Stimulated activated CD4-positive, alpha-beta T cell treated with anti-CD3 and anti-CD28 coated beads, Interleukin-4, amount 100 ng/mL, for 24 hours (primary cell): Measurements from ENCODE around the gene CNTNAP2.
"Not testable (repeated sequence)": the region's sequence is repeated elsewhere in the genome, so short reads cannot be mapped to it uniquely, and the experiment has no call there.

Experiments used
- DNase-seq: peaks from one replicate; pipeline ENCODE4 v3.0.0-alpha.2; 2020

Gene CNTNAP2

DNA sequence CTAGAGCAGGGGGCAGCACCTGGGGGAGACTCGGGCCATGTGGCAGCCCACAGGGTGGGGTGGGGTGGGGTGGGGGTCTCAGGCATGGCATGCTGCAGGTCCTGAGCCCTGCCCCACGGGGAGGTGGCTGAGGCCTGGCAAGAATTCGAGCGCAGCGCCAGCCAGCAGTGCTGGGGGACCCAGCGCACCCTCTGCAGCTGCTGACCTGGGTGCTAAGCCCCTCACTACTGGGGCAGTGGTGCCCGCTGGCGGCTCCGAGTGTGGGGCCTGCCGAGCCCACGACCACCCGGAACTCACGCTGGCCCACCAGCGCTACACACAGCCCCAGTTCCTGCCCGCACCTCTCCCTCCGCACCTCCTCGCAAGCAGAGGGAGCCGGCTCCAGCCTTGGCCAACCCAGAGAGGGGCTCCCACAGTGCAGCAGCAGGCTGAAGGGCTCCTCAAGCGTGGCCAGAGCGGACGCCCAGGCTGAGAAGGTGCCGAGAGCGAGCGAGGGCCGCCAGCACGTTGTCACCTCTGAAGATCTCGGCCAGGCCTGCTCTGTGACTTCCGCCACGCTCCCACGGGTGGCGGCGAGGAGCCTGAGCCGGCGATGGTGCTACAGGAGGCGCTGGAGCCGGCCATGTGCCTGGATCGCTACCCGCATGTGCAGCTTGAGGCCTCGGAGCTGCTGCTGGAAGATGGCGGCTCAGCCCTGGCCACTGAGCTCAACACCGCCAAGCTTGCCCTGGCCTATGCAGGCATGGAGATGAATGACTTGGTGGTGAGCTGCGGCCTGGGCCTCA lies 2328.9 kb downstream of the CNTNAP2 start:
- DNase-seq, result no peak

- no peak for DNase-seq
Measured at GRCh38 chr7:148447221-148447849, 2330.7 kb downstream of the CNTNAP2 start.

DNA sequence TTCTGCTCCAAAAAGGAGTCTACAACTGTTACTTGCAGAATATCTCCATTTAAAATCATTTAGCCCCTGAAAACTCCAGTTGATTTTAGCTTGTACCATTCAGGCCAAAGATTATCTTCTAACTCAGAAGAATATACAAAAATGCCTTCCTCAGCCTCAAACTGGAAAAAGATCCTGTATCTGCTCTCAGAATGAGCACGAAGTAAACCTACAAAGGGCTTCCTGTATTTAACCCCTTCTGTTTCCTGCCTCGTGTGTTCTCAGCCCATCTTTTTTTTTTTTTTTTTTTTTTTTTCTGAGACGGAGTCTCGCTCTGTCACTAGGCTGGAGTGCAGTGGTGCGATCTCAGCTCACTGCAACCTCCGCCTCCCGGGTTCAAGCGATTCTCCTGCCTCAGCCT lies 2334.9 kb downstream of the CNTNAP2 start:
- DNase-seq, result not testable (repeated sequence)

- DNase-seq, result no peak
Measured at GRCh38 chr7:148456351-148456750, 2339.8 kb downstream of the CNTNAP2 start.

DNA sequence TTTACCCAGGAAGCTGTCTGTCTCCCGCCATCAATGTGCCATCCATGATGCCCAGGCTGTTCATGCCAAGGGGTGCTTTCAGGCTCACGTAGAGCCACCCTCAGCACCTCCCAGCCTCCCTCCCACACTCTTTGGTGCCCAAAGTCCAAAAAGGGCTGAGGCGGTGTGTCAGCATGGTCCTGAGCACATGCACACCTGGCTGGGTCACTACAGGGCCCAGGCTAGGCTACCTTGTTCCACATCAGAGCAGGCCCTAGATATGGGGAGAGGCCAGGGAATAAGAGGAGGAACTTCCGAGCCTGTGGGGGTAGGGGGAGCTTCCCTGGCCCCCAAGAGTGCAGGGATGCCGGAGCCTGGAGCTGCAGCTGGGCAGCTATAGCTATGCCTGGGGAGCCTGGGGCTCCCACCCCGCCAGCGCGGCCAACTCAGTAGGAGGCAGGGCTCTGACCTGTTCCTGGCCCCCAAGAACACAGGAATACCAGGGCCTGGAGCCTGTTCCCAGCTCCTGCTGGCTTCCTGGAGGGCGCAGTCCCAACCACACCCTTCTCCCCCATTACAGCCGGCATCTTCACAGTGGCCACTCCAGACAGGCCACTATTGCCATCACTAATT lies 2340.8 kb downstream of the CNTNAP2 start:
- DNase-seq, result no peak

GRCh38 chr7:148458263-148458662 lies 2341.7 kb downstream of the CNTNAP2 start:
- DNase-seq, result no peak

- no peak for DNase-seq
Measured at GRCh38 chr7:148461392-148462179, 2345.0 kb downstream of the CNTNAP2 start.

- not testable (repeated sequence) for DNase-seq
Measured at GRCh38 chr7:148462774-148463173, 2346.2 kb downstream of the CNTNAP2 start.

DNA sequence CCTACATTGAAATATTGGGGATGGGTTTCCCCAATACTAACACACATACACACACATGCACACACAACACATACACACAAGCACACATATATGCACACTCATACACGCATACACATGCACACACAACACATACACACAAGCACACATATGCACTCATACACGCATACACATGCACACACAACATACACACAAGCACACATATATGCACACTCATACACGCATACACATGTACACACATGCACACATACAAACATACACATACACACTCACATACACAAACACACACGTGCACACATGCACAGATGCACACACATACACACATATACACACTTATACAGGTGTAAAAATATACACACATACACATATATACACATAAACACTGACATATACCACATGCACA lies 2346.6 kb downstream of the CNTNAP2 start:
- no peak for DNase-seq

DNA sequence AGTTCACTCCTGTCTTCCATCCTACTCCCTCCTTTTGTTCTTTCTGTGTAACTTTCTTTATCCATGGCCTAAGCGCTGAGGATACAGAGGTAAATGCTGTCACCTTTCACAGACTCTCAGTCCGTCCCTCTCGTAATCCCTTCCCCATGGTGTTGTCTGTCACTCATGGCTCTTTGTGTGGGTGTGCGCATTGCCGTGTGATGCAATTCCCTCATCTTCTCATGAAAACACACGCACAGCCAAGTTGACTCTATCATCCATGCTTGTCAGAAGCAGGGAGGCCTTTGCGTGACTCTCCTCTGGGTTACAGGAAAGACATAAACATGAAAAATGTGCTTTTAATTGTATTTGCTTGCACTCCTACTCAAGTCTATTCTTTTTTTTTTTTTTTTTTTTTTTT lies 2348.3 kb downstream of the CNTNAP2 start:
- DNase-seq, result no peak

DNA sequence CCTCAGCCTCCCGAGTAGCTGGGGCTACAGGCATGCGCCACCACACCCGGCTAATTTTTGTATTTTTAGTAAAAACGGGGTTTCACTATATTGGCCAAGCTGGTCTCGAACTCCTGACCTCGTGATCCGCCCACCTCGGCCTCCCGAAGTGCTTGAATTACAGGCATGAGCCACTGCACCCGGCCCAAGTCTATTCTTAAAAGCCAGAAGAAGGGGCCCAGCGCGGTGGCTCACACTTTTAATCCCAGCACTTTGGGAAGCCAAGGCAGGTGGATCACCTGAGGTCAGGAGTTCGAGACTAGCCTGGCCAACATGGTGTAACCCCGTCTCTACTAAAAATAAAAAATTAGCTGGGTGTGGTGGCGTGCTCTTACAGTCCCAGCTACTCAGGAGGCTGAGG lies 2348.8 kb downstream of the CNTNAP2 start:
- not testable (repeated sequence) for DNase-seq

DNA sequence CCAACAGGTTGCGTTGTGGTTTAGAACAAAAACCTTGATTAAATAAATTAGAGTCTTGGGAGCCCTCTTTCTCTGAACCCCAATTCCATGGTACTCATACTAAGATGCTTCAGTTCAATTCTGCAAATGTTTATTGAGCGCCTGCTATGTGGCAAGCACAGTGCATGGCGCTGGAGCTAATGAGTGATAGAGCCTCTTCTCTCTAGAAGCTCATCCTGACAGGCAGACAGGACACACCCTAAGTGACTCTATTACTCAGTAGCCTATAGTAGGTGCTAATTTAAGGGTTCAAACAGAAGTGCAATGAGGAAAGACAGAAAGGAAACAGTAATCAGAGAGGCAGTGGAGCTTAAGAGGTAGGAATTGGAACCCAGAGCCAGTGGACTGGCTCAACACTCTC lies 2349.5 kb downstream of the CNTNAP2 start:
- no peak for DNase-seq

GRCh38 chr7:148468700-148469098 lies 2352.1 kb downstream of the CNTNAP2 start:
- DNase-seq, result no peak
